ENCODE results near the gene UGGT2. TPM values are rescaled to one million over a fixed set of nuclear protein-coding genes. Genes with fewer than 3 reads are reported as not detected.
"Not testable (repeated sequence)": the region's sequence is repeated elsewhere in the genome, so short reads cannot be mapped to it uniquely, and the experiment has no call there.

UGGT2 gene
- total RNA-seq, 1 donor from 2014 or later: 45.5 TPM

GRCh38 chr13:96051491-96051890 lies 1.7 kb downstream of the UGGT2 start:
- not testable (repeated sequence) for DNase-seq

DNA sequence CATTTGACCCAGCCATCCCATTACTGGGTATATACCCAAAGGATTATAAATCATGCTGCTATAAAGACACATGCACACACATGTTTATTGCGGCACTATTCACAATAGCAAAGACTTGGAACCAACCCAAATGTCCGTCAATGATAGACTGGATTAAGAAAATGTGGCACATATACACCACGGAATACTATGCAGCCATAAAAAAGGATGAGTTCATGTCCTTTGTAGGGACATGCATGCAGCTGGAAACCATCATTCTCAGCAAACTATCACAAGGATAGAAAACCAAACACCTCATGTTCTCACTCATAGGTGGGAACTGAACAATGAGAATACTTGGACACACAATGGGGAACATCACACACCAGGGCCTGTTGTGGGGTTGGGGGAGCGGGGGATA lies 2.2 kb downstream of the UGGT2 start:
- not testable (repeated sequence) for DNase-seq

DNA sequence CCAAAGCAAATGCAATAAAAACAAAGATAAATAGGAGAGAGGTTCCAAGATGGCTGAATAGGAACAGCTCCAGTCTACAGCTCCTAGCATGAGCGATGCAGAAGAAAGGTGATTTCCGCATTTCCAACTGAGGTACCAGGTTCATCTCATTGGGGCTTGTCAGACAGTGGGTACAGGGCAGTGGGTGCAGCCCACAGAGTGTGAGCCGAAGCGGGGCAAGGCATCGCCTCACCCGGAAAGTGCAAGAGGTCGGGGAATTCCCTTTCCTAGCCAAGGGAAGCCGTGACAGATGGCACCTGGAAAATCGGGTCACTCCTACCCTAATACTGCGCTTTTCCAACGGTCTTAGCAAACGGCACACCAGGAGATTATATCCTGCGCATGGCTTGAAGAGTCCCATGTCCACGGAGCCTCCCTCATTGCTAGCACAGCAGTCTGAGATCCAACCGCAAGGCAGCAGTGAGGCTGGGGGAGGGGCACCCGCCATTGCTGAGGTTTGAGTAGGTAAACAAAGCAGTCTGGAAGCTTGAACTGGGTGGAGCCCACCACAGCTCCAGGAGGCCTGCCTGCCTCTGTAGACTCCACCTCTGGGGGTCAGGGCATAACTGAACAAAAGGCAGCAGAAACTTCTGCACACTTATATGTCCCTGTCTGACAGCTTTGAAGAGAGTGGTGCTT lies 6.6 kb downstream of the UGGT2 start:
- DNase-seq: not testable (repeated sequence)

DNA sequence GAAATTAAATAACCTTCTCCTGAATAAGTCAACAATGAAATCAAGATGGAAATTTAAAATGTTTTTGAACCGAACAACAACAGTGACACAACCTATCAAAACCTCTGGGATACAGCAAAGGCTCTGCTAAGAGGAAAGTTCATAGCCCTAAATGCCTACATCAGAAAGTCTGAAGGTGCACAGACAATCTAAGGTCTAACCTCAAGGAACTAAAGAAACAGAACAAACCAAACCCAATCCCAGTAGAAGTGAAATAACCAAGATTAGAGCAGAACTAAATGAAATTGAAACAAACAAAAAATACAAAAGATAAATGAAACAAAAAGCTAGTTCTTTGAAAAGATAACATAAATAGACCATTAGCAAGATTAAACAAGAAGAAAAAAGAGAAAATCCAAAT lies 9.0 kb downstream of the UGGT2 start:
- no peak for DNase-seq

DNA sequence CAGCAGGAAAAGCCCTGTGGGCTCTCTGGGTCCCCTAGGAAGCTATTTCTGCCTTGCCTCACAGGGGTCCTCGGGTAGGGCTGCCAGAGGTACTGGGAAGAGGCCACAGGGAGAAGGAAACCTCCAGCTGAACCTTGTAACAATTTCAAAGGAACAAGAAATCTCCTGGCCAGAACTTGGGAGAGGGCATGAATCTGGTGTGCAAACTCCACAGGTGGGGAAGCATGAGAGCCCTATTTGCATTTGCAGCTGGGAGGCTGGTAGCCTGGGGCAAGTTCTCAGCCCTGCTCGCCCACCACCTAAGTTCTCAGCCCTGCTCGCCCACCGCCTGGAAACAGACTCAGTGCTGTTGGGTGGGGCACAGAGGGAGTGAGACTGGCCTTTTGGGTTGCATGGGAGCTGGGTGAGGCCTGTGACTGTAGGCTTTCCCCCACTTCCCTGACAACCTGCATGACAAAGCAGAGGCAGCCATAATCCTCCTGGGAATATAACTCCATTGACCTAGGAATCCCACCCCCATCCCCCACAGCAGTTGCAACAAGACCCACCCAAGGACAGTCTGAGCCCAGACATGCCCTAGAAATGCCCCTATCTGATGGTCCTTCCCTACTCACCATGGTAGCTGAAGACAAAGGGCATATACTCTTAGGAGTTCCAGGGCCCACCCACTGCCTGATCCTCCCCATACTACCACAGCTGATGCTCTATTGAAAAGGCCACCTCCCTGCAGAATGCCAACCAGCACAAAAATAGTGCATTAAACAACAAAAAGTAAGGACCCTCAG lies 11.7 kb downstream of the UGGT2 start:
- DNase-seq: no peak

GRCh38 chr13:96036515-96036914 lies 16.7 kb downstream of the UGGT2 start:
- DNase-seq: no peak

GRCh38 chr13:96034662-96035061 lies 18.5 kb downstream of the UGGT2 start:
- no peak for DNase-seq

DNA sequence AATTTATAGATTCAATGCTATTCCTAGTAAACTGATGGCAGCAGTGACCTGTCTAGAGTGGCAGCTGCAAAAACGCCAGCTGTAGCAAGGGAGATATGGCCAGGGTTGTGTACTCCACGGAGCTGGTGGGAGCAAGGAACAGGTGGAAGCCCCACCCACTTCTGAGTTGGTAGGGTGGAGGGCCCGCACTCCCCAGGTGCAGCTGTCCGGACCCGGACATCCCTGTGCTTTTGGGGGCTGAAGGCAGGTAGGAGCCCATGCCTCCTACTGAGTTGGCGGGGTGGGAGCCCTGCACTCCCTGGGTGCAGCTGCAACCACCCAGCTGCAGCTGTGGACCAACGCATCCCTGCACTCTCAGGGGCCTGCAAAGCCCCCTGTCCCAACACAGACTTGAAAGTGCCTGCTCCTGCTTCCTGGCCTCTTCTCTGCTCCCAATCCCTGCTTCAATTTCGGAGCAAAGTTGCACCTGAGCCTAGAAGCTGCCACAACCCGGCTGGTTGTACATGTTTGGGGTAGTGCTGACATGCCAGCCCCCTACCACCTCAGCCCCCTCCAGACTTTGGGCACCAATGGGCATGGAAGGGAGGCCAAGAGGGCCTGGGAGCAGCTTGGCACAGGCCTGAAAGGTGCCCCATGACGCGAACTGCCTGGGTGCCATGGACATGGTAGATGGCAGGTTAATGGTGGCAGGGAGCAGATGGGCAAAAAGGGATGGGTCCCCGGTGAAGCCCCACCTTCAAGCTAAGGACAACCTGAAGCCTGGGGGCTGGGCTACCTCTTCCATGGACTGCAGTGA lies 19.8 kb downstream of the UGGT2 start:
- DNase-seq: no peak

DNA sequence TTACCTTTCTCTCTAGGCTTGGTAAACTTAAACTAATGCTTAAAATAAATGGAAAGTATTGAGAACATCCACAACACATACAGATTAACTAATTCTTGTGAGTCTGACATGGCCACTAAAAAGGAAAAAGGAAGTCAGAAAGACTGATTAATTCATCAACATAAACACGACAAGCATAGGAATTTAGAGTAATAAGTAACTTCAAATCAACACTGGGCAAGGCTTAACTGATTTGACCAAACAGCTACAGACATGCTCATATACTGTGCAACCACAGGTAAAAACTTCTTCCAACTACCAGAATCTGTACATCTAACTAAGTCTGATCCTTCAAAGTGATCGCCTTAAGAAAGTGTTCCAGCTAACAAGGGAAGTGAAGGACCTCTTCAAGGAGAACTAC lies 20.5 kb downstream of the UGGT2 start:
- no peak for DNase-seq

GRCh38 chr13:96029002-96029401 lies 24.2 kb downstream of the UGGT2 start:
- DNase-seq: no peak

- DNase-seq: no peak
Measured at GRCh38 chr13:96027496-96027895, 25.7 kb downstream of the UGGT2 start.

DNA sequence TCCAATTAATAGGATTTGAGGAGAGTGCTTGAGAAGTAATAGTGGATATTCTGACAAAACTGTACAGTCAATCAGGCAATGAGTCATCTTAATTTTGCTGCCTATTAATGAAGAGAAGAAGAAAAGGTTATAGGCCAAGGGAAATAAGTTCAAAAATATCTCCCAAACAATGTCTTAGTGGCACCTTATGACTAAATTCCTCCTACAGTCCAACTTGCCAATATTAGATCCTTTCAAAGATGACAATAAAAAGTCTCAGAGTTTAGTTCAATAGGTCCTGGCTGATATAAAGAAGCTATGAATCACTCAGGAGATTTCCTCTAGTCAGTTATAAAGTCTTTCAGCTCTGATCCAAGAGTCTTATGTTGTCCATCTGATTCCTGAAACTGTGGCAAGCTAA lies 27.9 kb downstream of the UGGT2 start:
- DNase-seq: no peak

DNA sequence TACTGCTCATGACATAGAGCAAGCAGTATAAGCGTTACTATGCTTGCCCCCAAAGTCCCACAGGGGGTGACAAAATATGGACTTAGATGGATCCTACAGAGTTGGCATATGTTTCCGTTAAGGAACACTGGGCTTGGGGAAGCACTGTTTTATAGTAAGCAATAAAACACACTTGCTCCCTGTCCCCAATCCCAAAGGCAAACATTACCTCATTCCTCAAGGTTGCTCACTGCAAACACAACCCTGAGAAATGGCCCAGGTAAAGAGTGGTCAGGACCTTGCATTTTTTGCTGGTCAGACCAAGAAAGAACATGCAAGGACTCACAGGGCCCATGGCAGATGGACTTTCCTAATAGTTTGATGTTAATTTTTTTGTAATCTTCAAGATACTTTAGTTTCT lies 32.3 kb downstream of the UGGT2 start:
- DNase-seq: no peak

DNA sequence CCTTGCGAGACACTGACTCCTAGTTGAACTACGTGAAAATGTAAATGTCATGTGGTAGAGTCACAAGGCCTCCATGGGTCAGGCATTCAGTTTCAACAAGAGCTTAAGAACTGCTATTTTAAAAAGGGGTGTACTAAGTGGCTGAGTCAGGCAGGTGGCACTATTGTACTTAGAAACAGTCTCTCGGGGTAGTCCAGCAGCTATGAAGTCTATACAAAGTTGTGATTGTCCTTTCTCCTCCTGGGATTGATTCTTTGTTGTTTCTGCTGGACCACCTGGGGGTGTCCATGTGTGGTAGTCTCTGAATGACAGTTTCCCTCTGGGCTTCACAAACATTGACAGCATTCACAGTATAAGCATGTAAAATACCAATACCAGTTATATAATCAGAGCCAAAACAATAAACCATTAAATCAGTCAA lies 33.0 kb downstream of the UGGT2 start:
- peak; percentile 49 for DNase-seq

DNA sequence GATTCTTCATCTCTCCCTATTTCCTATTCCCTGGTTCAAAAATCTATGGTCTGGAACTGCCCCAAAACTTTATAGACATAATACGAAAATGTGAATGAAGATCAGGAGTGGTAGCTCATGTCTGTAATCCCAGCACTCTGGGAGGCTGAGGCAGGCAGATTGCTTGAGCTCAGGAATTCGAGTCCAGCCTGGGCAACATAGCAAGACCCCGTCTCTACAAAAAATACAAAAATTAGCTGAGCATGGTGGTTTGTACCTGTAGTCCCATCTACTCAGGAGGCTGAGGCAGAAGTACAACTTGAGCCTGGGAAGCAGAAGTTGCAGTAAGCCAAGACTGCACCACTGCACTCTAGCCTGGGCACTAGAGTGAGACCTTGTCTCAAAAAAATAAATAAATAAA lies 35.1 kb downstream of the UGGT2 start:
- no peak for DNase-seq

DNA sequence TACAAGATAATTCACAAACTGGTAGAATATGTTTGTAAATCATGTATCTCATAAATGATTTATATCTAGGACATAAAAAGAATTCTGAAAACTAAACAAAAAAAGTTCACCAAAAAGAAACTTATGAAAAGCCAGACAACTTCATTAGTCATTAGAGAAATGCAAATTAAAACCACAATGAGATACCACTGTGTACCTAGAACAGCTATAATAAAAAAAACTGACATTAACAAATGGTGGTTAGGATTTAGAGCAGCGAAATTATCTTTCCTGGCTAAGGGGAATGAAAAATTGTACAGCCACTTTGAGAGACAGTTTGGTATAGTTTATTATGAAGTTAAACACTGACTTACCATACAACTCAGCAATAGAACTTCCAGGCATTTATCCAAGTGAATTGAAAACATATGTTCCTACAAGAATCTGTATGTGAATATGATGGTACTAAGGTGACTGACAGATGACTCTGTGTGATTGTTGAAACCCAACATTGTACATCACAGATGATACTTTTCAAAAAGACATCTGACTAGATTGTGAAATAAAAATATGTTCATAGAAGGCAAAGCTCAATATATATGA lies 41.8 kb downstream of the UGGT2 start:
- peak; percentile 69 for DNase-seq

DNA sequence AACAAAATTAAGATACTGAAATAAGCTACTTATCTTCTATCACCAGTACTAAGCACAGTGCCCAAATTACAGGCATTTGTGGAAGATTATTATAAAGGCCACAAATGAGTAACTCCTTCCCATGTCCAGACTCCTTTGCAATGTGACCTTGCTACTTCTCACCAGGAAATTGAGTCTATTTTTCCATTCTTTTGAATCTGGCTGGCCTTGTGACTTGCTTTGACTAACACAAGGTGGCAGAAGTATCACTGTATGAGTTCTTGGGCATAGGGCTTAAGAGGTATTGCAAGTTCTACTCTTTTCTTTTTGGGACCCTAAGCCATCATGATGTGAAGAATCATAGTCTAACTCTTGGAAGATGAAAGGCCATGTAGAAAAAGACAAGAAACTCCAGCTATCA lies 49.9 kb downstream of the UGGT2 start:
- no peak for DNase-seq

DNA sequence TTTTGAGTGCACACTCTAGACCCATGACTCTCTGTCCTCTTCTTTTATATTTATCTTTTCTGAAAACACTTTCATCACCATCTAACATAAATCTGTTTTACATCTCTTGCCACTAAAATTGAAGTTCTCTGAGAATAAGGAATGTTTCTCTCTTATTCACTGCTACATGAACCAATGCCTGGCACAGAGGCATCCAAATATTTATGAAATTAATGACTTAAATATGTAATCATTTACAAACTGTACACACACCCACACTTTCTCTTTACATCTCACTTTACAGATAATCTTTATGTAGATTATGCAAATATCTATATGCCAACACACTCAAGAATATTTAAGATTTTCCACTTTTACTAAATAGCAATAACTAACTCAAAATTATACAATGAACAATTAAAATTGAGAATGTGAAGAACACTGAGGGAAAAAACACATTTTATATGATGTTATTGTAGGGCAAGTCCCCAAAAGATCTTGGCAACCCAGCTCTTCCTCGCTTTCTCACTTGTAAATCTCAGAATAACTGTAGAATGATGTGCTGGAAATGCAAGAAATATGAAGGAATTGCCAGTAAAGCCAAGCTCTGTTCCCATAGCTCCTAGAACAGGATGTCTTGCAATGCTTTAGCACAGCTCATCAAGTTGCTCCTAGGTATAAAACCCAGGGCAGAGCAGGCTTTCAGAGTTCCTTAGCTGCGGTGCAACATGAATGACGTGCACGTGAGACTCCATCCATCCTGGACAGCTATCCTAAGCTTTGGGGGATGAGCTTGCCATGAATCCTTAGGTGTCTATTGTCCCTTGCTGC lies 50.7 kb downstream of the UGGT2 start:
- DNase-seq: peak; percentile 37

GRCh38 chr13:96000069-96000468 lies 53.1 kb downstream of the UGGT2 start:
- no peak for DNase-seq

DNA sequence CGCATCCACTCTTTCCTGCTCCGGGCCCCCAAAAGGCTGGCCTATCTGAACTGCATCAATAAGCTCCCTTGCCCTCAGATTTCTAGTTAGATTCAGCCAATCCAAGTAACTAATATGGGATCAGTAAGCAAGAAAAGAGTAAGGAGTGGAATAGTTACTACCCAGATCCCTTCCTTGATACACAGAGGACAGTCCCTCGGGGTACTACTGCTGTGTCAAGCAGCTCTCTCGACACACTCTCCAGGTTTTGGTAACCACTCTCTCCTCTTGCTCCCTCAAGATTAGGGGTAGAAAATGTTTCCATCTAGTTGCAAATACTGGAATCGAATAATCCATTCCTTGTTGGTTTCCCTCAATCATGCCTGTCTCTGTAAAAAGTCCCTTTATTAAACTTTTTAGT lies 65.4 kb downstream of the UGGT2 start:
- DNase-seq: no peak

DNA sequence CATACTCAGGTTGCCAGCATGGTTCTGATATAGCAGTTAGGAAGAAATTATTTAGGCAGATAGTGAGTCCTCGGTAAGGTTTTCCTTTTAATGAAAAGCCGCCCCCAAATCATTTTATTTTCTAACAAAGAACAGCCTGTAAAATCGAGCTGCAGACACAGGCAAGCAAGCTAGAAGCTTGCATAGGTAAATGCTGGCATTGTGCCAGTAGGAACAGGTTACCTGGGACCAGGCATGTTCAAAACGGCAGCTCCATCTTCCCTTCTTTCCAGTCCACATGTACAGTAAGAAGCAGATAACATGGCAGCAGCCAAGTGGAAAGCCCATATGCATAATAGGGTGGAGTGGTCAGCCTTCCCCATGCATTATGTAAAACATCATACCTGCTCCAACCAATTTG lies 71.1 kb downstream of the UGGT2 start:
- DNase-seq: no peak

DNA sequence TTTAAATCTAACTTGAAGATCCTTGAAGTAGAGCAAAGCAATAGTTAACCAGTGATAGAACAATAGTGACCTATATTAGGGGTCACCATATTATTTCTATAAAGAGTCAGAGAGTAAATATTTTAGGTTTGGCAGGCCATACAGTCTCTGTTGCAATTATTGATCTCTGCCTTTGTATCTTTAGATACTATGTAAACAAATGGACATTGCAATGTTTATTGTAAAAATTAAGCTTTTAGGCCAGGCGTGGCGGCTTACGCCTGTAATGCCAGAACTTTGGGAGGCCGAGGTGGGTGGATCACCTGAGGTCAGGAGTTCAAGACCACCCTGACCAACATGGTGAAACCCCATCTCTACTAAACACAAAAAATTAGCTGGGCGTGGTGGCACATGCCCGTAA lies 80.5 kb downstream of the UGGT2 start:
- DNase-seq: not testable (repeated sequence)

Data from skin of body (tissue), 2 donors.